Measurements from ENCODE around the gene CADPS2.

DNA sequence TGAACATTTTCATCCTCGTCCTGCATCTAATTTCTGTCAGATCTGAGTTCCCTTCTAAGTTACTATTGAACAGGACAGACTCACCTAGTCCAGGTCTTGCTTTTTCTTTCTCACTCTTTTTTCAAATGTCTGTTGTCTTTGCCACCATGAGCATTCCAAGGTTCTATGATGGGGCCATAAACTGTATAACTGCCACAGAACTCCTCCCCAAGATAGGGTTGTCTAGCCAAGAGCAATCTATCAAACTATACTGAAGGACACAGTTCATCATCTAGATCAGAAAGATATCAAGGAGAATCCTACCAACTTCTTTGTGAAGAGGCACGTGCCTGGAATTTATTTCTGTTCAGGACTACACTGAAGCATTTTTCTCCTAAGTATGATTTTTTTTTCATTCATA lies 531.6 kb downstream of the CADPS2 start:
- TF ChIP-seq, protein P1, sequence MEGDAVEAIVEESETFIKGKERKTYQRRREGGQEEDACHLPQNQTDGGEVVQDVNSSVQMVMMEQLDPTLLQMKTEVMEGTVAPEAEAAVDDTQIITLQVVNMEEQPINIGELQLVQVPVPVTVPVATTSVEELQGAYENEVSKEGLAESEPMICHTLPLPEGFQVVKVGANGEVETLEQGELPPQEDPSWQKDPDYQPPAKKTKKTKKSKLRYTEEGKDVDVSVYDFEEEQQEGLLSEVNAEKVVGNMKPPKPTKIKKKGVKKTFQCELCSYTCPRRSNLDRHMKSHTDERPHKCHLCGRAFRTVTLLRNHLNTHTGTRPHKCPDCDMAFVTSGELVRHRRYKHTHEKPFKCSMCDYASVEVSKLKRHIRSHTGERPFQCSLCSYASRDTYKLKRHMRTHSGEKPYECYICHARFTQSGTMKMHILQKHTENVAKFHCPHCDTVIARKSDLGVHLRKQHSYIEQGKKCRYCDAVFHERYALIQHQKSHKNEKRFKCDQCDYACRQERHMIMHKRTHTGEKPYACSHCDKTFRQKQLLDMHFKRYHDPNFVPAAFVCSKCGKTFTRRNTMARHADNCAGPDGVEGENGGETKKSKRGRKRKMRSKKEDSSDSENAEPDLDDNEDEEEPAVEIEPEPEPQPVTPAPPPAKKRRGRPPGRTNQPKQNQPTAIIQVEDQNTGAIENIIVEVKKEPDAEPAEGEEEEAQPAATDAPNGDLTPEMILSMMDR (conservative IDR thresholded peaks at IDR 0.05; ENCODE audit: low read length): no peak
- no peak for TF ChIP-seq EZH2phosphoT487 (IDR thresholded peaks at IDR 0.05; ENCODE audit: borderline replicate concordance)

Measured in Loucy (cell line).